Neural crest cell (in vitro differentiated cells): ENCODE results near the gene KIF17. TPM values are rescaled to one million over a fixed set of nuclear protein-coding genes. Genes with fewer than 3 reads are reported as not detected.
"Not testable (repeated sequence)": the region's sequence is repeated elsewhere in the genome, so short reads cannot be mapped to it uniquely, and the experiment has no call there.

Source experiments
- DNase-seq: peaks from one replicate; pipeline ENCODE4 v3.0.0; 2021; ENCODE audit warnings: low read depth, mixed read lengths, low spot score
- H3K27ac Mint-ChIP-seq: one replicate; pipeline ENCODE4 v1.8.0; 2021; ENCODE audit warnings: mild to moderate bottlenecking, mixed read lengths; ENCODE audit not compliant: unreplicated experiment
- H3K27me3 Mint-ChIP-seq: 2 replicates; pipeline ENCODE4 v1.8.0; 2021; ENCODE audit warnings: low read depth, mild to moderate bottlenecking, mixed read lengths
- H3K36me3 Mint-ChIP-seq: 2 replicates; pipeline ENCODE4 v1.8.0; 2021; ENCODE audit warnings: low read depth, mild to moderate bottlenecking, mixed read lengths
- H3K4me1 Mint-ChIP-seq: 2 replicates; pipeline ENCODE4 v1.8.0; 2021; ENCODE audit warnings: mixed read lengths
- H3K4me3 Mint-ChIP-seq: one replicate; pipeline ENCODE4 v1.8.0; 2021; ENCODE audit warnings: mild to moderate bottlenecking, mixed read lengths
- H3K9me3 Mint-ChIP-seq: 2 replicates; pipeline ENCODE4 v1.8.0; 2021; ENCODE audit warnings: mixed read lengths
- total RNA-seq: library from RNA; stranded (reverse); gene quantifications from 2 replicates; pipeline ENCODE4 v1.2.1, GENCODE V29; 2021
- TF ChIP-seq, protein P1 (sequence below): fragments of 200-600 bp; sonication (generic); conservative IDR thresholded peaks from 2 replicates; pipeline ENCODE4 v1.5.0; 2021; ENCODE audit warnings: antibody characterized with exemption, mild to moderate bottlenecking

The KIF17 gene
- total RNA-seq, 1 donor from 2014 or later: 1.6 TPM

DNA sequence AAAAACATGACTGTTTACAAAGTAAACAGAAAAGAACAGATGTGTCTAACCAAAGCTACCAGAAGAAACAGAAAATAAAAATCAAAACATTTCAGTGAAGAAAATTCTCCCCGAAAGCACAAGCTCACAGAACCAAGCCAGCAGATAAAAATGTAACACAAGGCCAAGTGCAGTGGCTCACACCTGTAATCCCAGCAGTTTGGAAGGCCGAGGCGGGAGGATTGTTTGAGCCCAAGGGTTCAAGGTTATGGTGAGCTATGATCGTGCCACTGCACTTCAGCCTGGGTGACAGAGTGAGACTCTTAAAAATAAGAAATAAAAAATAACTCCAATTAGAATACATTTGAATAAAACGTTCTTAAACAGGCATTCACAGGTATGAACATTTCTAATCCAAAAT, 37.5 kb downstream of the KIF17 start:
- no peaks in the 10 kb centered on the region for H3K4me1 Mint-ChIP-seq
- TF ChIP-seq, protein P1, sequence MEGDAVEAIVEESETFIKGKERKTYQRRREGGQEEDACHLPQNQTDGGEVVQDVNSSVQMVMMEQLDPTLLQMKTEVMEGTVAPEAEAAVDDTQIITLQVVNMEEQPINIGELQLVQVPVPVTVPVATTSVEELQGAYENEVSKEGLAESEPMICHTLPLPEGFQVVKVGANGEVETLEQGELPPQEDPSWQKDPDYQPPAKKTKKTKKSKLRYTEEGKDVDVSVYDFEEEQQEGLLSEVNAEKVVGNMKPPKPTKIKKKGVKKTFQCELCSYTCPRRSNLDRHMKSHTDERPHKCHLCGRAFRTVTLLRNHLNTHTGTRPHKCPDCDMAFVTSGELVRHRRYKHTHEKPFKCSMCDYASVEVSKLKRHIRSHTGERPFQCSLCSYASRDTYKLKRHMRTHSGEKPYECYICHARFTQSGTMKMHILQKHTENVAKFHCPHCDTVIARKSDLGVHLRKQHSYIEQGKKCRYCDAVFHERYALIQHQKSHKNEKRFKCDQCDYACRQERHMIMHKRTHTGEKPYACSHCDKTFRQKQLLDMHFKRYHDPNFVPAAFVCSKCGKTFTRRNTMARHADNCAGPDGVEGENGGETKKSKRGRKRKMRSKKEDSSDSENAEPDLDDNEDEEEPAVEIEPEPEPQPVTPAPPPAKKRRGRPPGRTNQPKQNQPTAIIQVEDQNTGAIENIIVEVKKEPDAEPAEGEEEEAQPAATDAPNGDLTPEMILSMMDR: no peak
- no peaks in the 10 kb centered on the region for H3K9me3 Mint-ChIP-seq
- no peak overlapping the region for H3K4me3 Mint-ChIP-seq
- no peaks in the 10 kb centered on the region for H3K27me3 Mint-ChIP-seq
- DNase-seq: no peak
- H3K27ac Mint-ChIP-seq: no peak overlapping the region
- H3K36me3 Mint-ChIP-seq: no peaks in the 10 kb centered on the region

DNA sequence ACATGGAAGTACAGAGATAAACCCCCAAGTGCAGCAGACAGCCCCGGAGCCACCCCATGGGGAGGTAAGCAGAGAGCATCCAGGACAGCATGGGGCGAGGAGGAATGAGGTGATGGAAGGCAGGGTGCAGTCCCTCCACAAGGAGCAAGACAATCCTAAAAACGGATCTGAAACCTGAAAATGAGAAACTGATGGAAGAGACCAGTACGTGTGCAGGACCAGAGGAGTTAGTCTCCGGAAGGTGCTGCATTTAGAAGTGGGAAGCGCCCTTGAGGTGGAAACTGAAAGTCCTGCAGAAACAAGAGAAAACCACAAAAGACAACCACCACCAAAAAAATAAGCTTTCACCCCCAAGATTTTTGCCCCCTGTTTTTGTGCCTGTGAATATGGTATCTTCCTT, 39.2 kb downstream of the KIF17 start:
- H3K27me3 Mint-ChIP-seq: no peaks in the 10 kb centered on the region
- H3K27ac Mint-ChIP-seq: no peak overlapping the region
- TF ChIP-seq, protein P1: no peak

DNA sequence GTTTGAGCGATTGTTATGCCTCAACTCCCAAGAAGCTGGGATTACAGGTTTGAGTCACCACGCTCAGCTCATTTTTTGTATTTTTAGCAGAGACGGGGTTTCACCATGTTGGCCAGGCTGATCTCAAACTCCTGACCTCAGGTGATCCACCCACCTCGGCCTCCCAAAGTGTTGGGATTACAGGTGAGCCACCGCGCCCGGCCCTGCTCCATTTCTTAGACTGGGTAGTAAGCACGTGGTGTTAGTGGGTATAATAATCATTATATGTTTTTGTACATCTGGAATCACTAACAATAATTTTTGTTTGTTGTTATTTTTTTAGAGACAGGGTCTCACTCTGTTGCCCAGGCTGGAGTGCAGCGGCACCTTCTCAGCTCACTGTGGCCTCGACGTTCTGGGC, 44.2 kb downstream of the KIF17 start:
- H3K4me1 Mint-ChIP-seq, H3K9me3 Mint-ChIP-seq, H3K36me3 Mint-ChIP-seq, DNase-seq, H3K27me3 Mint-ChIP-seq, H3K27ac Mint-ChIP-seq, H3K4me3 Mint-ChIP-seq: not testable (repeated sequence)

More for the DNA sequence above, 39.2 kb downstream of the KIF17 start:
- DNase-seq: no peak
- Mint-ChIP-seq H3K36me3 (no peaks in the 10 kb centered on the region), H3K4me3 (no peak overlapping the region), H3K9me3 (no peaks in the 10 kb centered on the region), H3K4me1 (no peaks in the 10 kb centered on the region)

DNA sequence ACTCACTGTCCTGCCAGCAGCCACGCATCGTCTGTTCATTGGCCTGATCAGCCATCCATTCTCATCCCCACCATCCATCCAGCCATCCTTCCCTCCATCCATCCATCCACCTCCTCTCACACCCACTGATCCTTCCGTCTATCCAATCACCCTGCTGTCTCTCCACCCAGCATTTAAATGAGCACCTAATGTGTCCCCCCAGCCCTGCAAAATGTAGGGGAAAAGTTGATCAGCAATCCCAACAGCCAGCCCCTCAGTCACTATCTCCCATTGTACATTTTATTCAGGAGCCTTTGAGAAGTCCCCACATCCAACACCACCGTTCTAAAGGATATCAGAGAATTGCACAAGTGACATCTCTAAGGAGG, 45.6 kb downstream of the KIF17 start:
- Mint-ChIP-seq H3K36me3 (no peaks in the 10 kb centered on the region), H3K27ac (peak overlapping the region; percentile 94), H3K9me3 (no peaks in the 10 kb centered on the region), H3K4me1 (no peaks in the 10 kb centered on the region), H3K27me3 (no peaks in the 10 kb centered on the region), H3K4me3 (no peak overlapping the region)
- no peak for DNase-seq
- TF ChIP-seq, protein P1: no peak

DNA sequence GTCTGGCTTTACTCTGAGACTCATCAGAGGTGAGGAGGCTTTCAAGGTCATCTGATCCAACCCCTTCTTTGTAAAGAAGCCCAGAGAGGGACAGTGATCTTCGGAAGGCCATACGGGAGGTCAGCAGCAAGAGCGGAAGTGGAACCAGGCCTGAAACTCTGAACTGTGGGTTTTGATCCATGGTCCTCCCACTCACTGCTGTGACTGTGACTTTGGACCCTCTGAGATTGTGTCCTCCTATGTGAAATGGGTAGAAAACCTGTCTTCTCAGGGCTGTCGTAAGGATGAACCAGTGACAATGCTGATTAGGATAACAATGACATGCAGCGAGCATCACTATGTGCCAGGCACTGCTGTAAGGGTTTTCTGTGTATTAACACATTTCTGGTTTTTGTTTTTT, 46.9 kb downstream of the KIF17 start:
- Mint-ChIP-seq H3K27me3 (no peaks in the 10 kb centered on the region), H3K9me3 (no peaks in the 10 kb centered on the region), H3K36me3 (no peaks in the 10 kb centered on the region), H3K27ac (no peak overlapping the region), H3K4me3 (no peak overlapping the region), H3K4me1 (no peaks in the 10 kb centered on the region)
- TF ChIP-seq, protein P1: no peak
- DNase-seq: no peak

DNA sequence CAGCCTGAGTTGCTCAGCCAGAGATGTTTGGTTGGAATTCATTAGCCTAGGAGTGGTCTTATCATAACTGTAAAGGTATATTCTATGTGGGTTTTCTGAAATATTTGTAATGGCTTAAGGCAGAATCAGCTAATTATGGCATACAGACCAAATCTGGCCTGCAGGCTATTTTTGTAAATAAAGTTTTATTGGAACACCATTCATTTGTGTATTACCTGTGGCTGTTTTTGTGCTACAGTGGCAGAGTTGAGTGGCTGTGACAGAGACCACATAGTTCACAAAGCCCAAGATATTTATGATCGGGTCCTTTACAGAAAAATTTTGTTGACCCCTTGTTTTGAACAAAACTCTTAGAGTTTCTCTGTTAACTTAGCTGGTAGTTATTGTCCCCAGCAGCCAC, 49.2 kb downstream of the KIF17 start:
- TF ChIP-seq, protein P1: no peak
- H3K9me3 Mint-ChIP-seq: no peaks in the 10 kb centered on the region
- no peak overlapping the region for H3K27ac Mint-ChIP-seq
- no peaks in the 10 kb centered on the region for H3K4me1 Mint-ChIP-seq
- no peak for DNase-seq
- no peaks in the 10 kb centered on the region for H3K27me3 Mint-ChIP-seq
- H3K4me3 Mint-ChIP-seq: no peak overlapping the region
- H3K36me3 Mint-ChIP-seq: no peaks in the 10 kb centered on the region
